HG03354 (cell line): ENCODE data around the gene LRMDA.

Experiments
- ATAC-seq: cut with Tn5 transposase; IDR thresholded peaks from one replicate; pipeline ENCODE4 v1.9.1; 2021; ENCODE audit warnings: mild to moderate bottlenecking; ENCODE audit not compliant: unreplicated experiment, poor library complexity, severe bottlenecking

LRMDA gene

DNA sequence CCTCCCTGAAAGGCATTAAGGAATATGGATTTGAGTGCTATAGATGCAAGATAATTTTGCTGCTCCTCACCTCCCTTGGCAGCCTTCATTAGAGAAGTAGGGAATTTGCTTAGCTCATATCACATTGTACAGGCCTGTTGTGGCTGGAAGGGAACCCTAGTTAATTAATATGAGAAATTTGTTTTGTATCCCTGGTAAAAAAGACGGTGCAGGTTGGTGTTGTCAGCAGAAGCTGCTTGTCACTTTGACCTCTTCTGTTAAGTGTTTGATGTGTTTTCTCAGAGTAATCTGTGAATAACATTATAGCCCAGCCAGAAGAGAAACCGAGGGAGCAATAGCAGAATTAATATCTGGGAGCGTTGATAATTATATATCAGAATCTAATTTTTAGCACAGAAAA lies 278.4 kb downstream of the LRMDA start:
- no peak for ATAC-seq

DNA sequence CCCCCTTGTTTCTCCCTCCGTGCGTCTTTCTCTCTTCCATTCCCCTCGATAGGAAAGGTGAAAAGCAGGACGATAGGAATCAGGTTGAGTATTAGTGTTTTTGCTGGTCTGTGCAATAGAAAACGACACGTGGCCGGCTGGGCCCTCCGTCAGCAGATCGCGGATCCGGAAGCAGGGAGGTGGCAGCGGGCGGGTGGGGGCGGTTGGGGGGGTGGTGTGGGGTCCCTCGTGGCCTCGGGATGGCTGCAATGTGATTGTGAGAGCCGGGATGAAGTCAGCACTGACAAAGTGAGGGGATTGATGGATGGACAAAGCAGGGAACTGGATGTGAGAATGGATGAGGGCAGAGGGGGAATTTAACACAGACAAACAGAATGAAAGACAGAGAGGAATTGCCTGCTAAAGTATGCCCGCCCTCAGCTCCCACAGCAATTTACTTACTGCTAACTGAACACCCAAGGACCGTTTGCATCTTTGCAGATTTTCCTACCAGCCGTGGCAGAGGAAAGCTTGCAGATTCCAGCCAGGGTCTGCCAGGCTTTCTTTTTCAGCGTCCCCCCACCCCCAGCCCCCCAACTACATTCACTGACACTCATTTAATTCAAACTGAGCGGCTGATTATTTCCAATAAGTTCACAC lies 280.9 kb downstream of the LRMDA start:
- no peak for ATAC-seq

DNA sequence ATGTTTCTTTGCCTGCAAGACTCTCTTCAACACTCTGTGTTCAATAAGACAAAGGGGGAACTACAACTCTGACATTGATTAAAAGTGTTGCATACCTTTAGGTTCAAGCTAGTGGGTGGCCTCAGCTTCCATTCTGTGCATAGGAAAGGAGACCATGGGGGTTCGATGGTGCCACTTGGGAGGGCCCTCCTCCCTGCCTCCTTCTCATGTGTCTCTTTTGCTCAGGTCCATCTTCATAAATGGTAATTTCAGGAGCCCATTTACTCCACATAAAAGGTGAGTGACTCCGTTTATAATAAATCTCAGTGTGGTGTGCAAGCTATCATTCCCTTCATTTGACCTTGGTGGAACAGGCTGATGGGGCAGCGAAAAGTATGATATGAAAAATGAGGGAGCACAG lies 285.1 kb downstream of the LRMDA start:
- no peak for ATAC-seq

DNA sequence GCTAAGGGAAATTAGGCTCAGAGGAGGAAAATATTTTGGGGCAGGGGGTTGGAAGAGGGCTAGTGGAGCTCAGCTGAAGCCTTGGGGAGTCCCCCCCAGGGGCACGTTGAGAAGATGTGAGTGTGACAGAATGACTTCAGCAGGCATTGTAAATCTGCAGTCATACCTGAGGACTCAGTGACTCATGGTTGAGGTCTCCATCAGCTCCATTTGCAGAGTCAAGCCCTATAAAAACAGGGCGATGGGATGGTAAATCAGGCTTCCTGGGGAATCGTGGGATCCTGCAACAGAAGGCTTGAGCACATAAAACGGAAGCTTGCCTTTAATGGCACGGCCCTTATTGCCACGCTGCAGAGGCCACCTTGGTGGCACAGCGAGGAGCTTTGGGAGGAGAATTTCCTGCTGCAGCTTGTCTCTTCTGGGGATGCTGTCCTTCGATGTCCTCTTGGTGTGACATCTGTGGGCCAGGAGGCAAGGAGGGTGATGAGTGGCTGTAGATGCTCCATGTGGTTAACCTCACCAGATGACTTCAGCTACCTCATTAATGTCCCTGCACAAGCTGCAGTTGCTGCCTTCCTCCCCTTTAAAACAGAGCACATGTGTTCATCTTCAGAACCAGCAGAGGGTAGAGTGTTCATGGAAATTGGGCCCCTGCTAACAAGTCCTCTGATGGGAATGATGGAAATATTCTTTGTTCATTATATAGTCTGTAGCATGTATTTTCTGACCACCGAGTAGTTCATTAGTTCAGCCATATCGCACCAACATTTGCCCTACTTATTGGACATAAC lies 285.9 kb downstream of the LRMDA start:
- no peak for ATAC-seq

DNA sequence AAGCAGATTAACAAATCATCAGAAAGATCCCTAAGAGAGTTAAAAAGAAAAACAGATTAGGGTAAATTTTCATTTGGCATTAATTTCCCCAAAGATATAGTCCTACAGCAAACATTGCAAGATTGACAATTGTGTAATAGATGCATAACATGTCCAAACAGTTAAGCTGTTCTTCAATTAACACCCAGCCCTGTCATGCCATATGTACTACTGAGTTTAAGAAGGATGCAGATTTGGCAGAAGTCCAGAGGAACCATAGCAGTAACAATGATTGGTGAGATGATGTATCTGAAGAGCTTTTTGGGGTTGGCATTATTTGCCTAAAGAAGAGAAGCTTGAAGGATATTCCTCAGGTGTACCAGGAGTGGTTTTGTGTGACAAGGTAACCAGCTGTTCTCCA lies 287.6 kb downstream of the LRMDA start:
- no peak for ATAC-seq

DNA sequence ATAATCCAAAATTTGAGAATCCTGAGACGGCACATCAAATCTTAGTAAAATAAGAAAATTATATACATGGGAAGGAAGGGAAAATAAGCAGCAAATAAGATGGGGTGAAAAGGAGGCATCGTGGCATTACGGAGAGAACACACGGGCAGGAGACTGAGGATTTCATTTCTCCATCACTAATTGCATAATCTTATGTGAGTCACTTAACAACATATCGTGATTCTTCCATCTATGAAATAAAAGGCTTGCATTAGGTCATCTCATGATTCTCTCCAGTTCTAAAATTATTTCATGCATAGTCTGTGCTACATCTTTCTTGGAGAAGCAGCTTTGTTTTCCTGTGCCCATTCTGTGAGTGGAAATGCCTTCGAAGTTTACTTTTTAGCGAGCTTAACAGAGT lies 288.7 kb downstream of the LRMDA start:
- no peak for ATAC-seq

DNA sequence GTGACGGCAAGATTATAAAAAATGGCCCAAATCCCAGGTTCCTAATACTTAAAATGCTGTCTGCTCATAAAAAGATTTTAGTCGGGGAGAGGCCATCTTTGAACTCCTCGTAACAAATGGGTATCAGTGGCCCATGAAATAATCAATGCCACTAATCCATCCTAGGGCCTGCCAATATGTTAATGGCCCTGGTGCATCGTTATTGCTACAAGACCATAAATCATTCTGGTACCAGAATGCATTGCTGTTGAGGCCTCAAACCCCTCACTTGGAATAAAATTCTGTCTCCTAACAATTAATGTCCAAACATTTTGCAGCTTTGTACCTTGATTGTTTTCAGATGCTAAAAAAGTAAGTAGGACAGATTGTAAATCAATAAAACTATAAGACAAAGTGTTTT lies 290.6 kb downstream of the LRMDA start:
- ATAC-seq: no peak

DNA sequence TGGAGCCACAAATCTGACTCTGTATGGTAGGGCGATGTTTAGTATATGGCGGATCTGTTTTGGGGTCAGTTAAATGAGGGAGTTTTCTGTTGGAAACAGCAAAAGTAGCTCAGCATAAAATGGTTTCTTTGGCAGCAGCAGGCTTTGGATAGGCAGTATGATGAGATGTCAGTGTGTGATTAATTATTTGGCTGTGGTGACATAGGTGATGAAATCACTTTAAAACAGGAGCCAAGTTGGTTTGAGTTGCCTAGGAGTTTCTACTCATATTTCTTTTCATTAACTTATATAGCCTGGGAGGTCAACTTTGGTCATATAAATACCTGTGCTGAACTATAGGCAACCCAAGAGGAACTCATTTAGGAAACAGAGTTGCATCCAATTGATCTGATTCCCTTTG lies 291.2 kb downstream of the LRMDA start:
- ATAC-seq: no peak

DNA sequence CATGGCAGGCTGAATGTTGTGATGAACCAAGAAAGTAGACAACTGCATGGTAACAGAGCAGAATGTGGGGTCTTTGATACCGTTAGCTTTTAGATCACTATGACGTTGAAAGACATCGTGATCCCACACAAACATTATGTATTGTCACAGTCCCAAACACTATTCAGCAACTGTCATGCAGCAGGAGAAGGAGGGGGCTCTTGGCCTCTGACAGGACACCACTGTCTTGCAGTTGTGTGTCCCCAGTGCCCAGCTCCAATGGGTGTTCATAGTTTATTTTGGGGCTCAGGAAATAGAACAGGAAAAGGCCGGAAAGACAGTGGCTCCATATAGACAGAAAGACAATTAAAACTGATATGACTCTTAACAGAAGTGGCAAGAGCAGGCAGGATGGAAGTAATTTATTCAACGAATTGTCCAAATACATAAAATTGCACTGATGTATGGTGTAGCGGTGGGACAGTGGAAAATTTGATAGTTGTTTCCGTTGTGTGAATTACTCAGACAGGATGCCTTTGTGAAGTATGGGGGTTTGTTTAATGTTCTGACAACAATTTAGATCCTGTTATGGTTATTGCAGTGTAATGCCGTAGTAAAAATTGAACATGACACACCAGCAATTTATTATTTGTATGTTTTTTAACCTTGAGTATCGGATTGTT lies 292.0 kb downstream of the LRMDA start:
- no peak for ATAC-seq

DNA sequence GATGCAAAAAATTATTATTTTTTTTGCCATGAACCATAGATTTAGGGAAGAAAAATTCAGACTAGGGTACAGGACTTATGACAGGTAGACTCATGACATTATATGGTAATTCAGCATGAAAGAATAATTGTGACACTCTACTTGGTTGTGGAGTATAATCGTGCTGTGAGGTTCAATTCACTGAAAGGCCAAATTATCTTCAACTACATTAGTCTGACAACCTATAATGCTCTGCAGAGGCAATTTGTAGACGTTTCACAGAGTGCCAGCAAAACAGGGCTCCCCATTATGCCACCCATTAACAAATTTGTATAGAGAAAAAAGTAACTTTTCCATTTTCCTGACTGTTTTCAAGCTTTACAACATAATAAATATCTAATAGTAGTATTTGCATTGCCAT lies 292.6 kb downstream of the LRMDA start:
- no peak for ATAC-seq

DNA sequence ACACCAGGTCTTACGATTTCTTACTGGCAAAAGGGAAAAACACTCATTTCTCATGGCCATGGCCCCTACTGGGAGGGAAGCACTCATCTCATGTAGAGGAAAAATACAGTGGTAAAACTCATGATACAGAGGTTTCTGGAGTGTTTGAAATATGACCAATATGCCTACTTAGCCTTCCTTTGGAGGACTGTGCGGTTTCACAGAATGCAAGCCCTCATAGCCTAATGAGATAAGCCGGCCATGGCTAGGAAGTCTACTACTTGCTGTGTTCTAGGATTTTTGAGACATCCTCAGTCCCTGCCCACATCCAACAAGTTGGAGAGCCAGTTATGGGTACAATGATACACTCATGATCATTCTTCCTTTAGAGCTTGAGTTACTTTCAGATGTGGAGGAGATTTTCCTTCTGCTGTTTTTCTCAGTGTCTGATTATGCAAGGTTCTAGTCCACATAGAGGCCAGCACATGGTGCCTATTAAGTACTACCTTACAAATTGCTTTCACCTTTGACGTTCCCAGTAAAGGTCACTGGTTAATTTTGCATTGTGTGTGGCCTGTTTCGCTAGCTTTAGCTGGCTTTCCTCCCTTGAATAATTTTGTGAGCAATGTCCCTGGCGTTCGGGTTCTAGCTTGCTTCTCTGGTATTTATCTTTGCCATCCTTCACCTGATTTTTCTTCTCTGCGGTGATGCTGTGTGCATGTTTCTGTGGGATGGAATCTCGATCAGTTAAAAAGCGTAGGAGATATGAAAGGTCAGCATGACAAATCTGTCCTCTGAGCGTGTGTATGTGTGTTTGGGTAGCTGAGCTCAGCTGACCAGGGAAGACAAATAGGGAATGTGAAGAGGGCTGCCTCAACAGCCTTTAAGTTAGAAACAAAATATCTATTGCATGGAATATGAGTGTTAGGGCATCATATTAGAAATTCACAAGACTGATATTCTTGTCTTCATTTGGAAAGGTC lies 295.4 kb downstream of the LRMDA start:
- ATAC-seq: no peak

DNA sequence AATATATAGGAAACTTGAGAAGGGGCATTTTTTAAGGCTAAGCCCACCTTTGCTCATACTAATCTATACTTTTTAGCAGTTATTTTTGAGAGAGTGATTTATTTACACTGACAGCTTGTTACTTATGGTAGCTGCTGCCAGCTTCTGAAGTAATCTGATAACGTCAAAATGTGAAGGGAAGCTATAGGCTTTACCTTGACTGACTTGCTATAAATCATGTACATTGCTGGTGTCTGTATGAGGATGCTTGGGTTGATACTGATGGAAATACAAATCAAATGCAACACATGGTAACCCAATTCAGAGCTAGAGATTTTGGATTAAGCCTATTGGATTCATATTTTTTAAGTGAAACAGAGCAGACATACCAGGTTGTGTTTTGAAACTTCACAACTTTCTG lies 299.4 kb downstream of the LRMDA start:
- no peak for ATAC-seq

DNA sequence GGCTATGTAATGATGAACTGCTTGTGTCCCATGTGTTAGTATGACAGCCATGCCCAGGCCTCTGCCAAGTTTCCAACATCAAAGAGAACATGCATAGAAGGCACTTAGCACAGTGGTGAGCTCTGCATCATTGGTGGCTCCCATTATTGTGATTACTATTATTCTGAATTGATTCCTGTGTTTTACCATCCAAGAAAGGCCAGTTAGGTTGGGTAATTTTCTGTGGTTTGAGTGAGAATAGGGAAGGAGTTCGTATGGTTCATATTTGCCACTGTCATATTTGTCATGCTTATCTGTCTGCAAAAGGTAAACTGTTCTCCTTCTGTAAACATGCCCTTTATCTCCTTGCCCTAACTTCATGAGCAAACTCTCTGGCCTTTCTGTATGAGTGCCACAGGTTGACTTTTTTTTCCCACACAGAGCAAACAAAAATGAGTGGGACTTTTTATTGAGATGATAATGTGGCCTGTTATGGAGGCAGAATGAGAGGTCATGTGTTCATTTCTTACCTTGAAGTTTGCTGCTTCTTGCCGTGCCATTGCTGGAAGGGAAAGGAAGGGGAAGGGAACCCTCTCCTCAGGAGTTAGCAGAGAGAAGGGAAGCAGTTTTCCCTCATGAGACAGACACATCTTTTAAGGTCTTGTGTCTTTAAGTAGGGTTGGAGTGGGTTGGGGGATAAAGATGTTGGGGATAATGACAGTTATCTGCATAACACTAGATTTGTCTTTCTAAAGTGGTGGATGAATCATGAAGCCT lies 301.9 kb downstream of the LRMDA start:
- ATAC-seq: no peak

DNA sequence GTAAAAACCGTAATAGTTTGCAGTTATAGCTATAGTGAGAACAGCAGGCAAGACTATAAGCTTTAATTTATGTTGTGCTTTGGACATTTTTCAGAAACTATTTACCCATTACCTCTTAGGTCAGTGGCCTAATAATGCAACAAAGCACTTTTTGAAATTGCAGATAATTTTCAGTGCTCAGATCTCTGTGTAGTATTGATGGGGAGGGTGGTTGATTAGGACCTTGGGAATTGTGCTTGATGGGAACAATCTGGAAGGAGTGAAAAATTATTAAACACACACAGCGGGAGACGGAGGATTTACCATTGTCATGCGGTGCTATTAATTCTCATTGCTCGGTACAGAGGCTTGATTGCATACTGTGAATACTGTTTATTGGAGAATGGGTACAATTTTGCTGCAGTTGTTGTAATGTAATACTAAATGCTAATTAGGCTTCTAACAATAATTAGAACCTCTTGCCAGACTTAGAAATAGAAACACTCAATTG lies 304.8 kb downstream of the LRMDA start:
- ATAC-seq: no peak

DNA sequence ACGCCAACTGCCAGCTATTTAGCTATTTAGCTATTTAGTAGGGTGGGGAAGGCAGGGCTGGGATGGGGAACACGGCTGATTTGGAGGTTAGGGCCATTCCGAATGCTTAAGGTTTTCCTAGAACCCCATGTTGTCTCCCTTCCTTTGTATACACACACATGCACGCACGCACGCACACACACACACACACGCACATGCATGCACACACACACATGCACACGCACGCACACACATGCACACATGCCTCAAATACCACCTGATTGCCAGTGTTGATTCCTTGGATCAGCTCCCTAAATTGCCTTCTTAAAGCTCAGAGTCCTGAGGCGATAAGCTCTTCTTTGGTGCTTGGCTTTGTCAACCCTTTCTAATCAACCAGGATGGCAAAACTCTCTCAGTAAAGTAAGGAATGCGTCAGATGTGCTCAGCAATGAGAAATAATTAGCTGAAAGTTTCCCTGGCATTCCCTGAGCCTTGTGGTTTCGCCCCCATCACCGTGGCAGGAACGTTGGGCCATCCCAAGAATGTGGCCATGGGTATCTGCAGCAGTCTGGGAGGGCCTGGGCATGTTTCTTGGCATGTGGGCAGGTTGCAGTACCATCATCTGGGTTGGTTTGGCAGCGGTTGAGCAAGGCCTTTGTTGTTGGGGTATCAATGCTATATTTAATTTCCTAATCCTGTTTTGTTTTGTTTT lies 305.6 kb downstream of the LRMDA start:
- no peak for ATAC-seq

DNA sequence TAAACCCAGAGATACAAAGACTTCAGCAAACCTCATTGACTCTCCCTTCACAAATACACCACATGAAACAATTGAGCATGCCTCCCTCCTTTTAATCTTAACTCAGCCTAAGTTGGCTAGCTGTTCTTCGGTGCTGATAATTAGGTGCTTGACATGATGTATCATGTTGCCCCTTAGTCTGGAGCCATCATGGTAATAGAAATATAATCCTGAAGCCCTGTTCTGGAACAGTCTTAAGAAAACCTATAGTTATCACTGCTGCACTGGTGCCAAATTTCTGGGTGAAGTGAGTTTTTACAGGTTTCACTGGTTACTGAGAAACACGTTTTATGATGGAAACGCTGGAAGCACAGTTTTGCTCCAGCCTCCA lies 306.1 kb downstream of the LRMDA start:
- ATAC-seq: no peak

DNA sequence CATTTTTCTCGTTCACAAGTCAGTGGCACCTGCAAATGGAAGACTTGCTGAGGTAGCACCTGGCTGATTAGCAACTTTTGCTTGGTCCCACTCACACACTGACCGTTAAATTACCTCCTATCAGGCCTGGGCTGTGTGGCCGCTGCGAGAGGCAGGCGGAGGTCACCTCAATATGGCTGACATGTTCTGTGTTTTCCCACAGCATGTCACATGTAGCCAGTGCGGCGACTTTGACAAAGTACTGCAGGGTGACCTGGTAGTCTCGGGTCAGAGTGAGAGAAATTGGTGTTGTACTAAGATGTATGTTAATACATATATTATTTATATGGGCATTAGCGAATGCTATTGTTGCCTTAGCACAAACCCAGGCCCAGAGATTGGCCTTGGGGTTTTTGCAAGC lies 307.5 kb downstream of the LRMDA start:
- no peak for ATAC-seq

DNA sequence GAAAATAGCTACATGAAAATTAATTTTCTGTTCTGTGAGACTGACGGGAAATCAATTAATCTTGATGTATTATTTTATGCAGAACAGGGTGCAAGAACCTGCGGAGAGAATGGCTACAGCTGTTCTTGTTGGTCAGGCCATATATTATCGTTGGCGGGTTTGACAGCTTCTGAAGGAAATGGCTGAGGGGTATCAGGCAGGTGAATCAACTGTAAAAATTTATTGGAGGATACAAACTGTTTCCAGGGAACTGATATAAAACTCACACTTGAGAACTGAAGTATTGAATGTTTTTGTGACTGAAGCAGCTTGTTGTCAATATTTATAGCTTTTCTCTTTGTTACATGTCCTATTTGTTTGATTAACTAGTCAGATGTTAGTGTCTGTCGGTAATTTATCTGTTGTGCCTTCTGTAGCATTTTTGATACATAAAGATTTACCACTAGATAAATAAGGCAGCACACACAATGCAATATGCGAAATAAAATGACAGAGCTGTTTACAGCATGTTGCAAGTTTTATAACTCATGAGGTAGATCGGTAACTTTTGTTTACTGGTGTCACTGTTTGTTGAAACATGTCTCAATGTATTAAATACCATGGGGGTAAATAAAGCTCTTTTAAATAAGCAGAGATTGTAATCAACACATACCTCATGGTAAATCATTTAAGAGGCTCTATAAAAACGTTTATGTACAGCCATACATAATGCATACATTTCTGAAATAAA lies 308.2 kb downstream of the LRMDA start:
- ATAC-seq: no peak
